NCI-H774 (cell line): ENCODE results near the gene MAPK1IP1L.
"Not testable (repeated sequence)": the region's sequence is repeated elsewhere in the genome, so short reads cannot be mapped to it uniquely, and the experiment has no call there.

ENCODE experiments used
- DNase-seq: peaks from one replicate; lab custom pipeline; 2025; lab: John Stamatoyannopoulos, UW

The MAPK1IP1L gene

GRCh38 chr14:55054098-55054497 lies 2.7 kb downstream of the MAPK1IP1L start:
- no peak for DNase-seq

GRCh38 chr14:55057919-55058318 lies 6.5 kb downstream of the MAPK1IP1L start:
- DNase-seq = no peak

GRCh38 chr14:55059333-55059732 lies 7.9 kb downstream of the MAPK1IP1L start:
- no peak for DNase-seq

GRCh38 chr14:55062517-55063351 lies 11.3 kb downstream of the MAPK1IP1L start:
- no peak for DNase-seq

- not testable (repeated sequence) for DNase-seq
Observed at GRCh38 chr14:55064896-55065295, 13.4 kb downstream of the MAPK1IP1L start.

- DNase-seq = no peak
Observed at GRCh38 chr14:55065411-55065810, 14.0 kb downstream of the MAPK1IP1L start.

- no peak for DNase-seq
Observed at GRCh38 chr14:55066223-55066622, 14.8 kb downstream of the MAPK1IP1L start.

- DNase-seq = no peak
Observed at GRCh38 chr14:55070981-55071411, 19.5 kb downstream of the MAPK1IP1L start.

- no peak for DNase-seq
Observed at GRCh38 chr14:55071870-55072640, 20.6 kb downstream of the MAPK1IP1L start.

GRCh38 chr14:55073856-55074255 lies 22.4 kb downstream of the MAPK1IP1L start:
- no peak for DNase-seq

GRCh38 chr14:55074662-55075061 lies 23.2 kb downstream of the MAPK1IP1L start:
- DNase-seq = no peak

GRCh38 chr14:55075628-55076175 lies 24.3 kb downstream of the MAPK1IP1L start:
- no peak for DNase-seq

GRCh38 chr14:55077170-55078151 lies 26.0 kb downstream of the MAPK1IP1L start:
- no peak for DNase-seq

GRCh38 chr14:55079961-55080360 lies 28.5 kb downstream of the MAPK1IP1L start:
- not testable (repeated sequence) for DNase-seq

GRCh38 chr14:55084401-55085059 lies 33.1 kb downstream of the MAPK1IP1L start:
- DNase-seq = no peak

GRCh38 chr14:55085060-55085660 lies 33.7 kb downstream of the MAPK1IP1L start:
- no peak for DNase-seq

GRCh38 chr14:55086938-55087337 lies 35.5 kb downstream of the MAPK1IP1L start:
- DNase-seq = no peak

- no peak for DNase-seq
Observed at GRCh38 chr14:55088356-55088755, 36.9 kb downstream of the MAPK1IP1L start.

GRCh38 chr14:55092341-55092740 lies 40.9 kb downstream of the MAPK1IP1L start:
- no peak for DNase-seq

GRCh38 chr14:55094292-55095157 lies 43.1 kb downstream of the MAPK1IP1L start:
- DNase-seq = no peak
